ENCODE measurements around the gene RNU5B-1. TPM values are rescaled to one million over a fixed set of nuclear protein-coding genes. Genes with fewer than 3 reads are reported as not detected.
A peak's percentile ranks its signal among the peaks of the same experiment; 100 is the strongest.

Gene RNU5B-1
- polyA plus RNA-seq, 3 donors = not detected

DNA sequence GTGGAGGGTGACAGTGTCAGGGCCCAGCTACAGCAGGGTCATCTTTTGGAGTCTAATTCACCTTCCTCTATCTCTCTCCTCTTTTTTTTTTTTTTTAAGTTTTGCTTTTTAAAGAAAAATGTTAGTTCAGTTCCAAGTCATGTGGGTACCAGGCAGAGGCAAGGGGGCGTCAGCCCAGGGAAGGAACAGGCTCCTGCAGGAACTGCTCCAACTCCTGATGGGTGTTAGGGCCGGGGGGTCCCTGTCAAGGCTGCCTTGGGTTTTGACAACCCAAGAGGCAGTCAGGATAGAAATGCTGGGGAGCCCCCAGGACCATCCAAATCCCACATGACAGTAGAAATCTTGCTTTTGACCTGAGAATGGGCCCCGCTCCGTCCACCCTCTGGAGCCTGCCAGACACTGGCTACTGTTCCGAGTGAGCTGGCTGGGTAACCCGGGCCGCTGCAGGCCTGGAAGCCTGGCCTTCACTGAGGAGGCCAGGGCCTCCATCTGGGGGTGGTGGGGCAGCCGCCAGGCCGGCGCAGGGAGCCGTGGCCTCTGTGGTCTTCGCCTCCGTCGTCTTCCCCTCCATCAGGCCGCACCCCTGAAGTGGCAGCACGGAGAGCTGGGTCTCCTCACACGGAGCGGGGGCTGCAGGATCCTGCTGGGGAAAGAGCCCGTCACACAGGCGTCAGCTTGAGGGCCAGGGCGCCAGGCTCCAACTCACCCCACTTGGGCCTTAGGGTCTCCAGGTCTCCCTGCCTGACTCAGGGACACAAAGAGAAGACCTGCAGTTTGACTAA lies 24.2 kb downstream of the RNU5B-1 start:
- DNase-seq = no peak

DNA sequence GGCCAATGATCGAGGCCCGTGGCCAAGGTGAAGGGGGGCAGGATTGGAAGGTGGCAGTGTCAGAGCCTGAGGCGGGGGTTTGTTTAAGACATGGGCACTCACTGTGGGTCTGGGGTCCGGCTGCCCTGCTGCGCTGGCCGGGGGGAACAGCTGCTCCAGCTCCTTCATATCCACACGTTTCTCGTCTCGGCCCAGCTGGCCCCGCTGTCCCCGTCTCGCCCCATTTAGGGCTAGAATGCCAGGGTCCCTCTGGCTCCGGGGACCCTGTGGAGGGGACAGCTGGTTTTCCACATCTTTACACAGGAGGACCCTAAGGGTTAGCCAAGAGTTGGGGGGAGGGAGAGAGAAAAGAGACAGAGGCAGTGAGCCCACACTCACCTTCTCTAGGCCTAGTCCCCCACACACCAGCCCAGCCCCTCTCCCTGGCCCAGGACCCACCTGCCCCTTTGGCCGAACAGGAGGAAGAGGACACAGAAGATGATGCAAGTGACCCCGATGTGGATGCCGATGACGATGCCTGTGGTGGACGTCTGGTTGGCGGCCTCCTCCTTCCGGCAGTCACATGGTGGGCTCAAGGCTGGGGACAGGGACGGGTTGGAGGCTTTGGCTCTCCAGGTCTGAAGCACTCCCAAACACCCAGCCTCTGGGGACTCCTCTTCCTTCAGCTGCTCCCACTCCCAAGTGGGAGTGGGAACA lies 25.0 kb downstream of the RNU5B-1 start:
- no peak for DNase-seq

DNA sequence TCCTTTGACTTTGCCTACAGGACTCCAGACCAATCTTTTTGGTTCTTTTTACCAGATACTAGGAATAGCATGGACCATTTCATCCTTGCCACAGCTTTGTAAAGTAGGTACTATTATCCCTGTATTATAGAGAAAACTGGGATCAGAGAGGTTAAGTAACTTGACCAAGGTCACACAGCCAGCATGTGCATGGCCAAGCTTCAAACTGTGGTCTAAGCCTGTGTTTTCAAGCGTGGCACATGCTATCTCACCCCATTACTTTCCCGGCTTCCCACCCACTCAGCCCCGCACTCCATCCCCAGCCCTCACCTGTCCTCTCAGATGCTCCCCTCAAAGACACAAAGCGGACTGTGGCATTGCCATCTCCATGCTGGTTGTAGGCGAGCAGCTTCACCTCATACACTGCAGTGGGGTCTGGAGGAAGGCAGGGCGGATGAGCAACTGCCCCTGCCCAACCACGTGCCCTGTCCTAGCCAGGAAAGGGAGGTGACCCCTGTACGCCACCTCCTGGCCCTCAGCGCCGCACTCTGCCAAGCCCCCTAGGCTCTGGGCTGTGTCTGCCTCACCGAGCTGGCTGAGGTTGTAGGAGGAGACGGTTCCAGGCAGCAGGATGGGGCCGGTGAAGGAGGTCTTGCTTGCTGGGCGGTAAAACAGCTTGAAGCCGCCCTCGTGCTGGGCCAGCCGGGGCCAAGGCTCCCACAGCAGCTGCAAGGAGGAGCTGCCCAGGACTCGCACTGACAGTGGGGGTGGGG lies 25.7 kb downstream of the RNU5B-1 start:
- no peak for DNase-seq

DNA sequence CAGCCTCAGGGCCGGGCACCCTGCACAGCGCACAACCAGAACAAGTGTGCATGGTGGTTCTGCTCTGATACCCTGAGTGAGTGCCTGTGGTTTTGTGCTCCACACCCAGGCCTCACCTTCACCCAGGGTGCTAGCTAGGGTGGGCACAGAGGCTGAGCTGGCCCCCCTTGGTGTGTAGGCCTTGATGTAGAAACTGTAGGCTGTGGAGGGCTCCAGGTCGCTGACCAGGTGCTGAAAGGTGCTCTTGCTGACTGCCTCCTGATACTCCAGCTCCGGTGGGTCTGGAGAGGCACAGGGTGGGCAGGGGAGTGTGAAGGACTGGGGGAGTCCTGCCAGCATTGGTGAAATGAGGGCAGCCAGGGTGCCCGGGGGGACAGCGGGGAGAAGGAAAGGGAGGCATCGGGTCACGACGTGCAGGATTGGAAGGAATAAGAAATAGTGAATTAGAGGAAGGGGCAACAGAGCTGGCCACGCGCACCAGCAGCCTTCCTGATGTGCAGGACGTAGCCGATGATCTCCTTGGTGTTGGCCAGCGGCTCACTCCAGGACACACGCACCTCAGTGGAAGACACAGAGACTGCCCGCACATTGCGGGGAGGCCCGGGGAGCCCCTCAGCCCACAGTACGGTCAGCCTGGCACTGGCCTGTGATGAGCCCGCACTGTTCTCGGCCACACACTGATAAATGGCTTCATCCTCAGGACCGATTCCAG lies 26.6 kb downstream of the RNU5B-1 start:
- no peak for DNase-seq

DNA sequence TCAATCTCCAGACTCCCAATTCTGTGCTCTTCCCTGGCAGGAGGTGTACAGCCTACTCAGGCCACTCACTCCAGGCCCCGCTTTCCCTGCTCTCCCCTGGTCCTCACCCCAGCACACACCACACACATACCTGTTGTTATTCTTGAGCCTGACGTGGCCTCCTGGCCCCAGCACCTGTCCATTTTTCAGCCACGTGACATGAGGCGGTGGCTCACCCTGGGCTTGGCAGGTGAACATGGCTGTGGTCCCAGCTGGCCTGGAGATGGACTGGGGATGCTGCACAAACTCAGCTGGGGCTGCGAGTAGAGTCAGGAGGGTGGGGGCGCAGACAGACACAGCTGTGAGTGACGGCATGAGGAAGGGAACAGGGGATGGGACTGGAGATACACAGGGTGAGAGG lies 27.3 kb downstream of the RNU5B-1 start:
- DNase-seq = no peak

DNA sequence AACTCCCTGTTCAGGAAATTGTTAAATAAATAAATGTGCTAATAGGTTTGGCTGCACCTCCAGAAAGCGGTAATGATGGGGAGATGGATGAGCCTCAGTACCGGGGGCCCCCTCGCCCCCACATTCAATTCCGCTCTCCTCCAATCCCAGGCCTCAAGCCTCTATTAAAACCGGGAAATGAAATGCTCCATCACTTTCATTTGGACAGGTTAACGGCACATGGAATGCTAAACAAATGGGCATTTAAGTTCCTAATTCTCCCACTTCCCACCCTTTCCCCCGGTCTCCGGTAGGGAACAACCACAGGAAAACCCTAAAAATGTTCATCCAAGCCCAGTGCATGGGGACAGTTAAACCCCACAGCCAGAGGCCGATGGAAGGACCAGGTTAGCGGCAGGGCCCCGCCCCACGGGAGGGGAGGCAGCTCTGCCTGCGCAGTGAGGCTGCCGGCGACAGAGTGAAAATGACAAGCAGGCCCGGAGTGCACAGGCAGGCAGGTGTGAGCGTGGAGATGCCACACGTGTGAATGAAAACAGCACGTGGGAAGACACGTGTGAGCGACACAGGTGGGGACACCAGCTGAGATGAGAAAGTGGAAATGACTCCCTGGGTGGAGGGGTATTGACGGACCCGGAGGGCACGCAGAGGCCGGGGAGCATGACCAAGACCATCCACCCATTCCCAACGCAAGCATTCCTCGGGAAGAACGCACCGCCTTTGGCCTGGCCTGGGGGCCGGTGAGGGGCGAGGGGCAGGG lies 28.1 kb downstream of the RNU5B-1 start:
- DNase-seq = no peak

DNA sequence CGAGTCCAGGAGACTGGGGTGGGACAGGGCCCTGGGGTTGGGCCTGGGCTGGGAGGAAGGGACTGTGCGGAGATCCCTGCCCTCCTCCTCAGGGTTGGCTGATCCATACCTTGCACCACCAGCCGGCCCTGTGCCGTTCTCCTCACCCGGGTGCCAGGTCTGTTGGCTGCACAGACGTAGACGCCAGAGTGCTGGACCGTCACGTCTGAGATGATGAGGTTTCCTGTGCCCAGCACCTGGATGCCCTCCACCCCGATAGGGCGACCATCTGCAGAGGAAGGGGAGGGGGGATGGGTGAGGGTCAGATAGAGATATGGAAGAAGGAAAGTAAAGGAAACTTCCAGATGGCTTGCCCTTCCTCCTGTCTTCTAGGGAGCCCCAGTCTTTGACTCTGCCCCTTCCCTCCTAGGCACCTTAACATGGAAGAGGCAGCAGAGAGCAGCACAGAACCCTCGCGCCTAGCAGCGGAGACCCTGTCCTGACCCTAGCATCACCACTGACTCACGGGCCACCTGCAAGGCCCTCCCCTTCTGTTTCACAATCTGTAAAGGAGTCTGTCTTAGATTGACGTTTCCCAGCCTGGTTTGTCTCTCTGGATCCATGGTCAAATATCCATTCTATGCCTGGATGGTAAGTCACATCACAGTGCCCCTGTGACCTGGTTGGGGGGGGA lies 28.8 kb downstream of the RNU5B-1 start:
- no peak for DNase-seq

DNA sequence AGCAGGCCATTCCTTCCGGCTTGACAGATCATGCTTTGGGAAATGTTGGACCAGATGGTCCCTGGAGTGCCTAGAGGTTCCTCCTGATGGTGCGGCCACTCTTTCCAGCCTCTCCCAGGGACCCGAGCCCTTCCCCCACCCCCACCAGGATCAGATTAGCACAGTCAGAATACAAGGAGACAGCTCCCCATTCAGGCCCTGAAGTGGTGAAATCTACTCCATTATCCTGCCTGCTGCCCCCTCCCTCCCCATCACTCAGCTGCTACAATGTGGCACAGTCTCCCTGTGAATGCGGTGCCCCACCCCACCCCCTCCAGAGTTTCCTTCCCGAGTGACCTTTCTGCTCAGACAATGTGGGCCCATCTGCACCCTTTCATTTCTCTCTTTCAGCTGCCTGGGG lies 29.4 kb downstream of the RNU5B-1 start:
- DNase-seq = no peak

DNA sequence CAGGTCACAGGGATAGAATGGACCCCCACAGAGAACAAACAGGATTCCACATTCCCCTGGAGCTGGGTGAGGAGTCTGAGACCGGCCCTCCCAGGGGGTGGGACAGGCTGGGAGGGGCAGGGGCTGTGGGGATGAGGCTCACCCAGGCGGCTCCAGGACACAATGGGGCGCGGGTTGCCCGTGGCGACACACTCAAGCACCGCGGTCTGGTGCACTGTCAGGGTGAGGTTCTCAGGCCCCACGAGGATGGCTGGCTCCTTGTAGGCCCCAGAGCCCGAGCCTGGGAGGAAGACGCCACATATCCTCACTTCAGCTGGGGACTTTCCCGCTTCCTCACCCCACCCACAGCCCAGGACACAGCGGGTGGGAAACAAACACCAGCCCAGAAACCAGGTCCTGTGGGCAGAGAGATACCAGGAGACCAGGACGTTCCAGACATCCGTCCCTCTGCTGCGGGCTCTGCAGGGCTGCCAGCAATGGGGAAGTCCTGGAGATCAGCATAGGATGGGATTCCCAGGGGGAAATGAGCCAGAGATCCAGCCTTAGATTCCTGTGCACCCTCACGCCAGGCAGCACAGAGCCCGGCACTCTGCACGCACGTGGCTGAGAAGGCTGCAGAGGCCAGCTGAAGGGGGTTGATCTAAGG lies 30.2 kb downstream of the RNU5B-1 start:
- no peak for DNase-seq

DNA sequence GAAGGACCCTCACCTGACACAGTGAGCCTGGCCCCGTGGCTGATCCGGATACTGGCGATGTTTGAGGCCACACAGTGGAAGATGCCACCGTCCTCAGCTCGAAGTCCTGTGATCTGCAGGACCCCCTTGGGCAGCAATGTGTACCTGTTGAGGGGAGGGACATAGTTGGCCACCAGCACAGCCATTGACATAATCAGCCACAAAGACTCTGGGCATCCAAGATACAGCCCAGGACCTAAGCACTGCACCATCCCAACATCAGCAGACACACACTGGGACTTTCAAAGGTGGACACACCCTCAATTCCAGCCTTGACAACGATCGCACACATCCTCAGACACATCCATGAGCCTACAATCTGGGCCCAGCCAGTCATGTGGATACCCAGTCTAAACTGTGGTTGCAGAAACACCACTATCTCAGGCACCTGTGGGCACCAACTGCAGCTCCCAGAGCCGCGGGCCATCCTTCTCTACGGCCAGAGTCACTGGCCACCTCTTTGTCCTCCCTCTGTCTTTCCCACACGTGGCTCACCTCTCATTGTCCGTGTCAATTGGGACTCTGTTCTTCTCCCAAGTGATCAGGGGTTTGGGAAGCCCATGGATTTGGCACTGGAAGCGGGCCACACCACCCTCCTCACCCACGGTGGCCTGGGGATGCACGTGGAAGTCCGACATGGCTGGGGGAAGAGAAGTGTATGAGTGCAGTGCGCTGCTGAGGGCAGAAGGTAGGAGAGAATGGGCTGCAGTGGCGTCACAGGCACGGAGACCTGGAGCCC lies 31.0 kb downstream of the RNU5B-1 start:
- DNase-seq = no peak

DNA sequence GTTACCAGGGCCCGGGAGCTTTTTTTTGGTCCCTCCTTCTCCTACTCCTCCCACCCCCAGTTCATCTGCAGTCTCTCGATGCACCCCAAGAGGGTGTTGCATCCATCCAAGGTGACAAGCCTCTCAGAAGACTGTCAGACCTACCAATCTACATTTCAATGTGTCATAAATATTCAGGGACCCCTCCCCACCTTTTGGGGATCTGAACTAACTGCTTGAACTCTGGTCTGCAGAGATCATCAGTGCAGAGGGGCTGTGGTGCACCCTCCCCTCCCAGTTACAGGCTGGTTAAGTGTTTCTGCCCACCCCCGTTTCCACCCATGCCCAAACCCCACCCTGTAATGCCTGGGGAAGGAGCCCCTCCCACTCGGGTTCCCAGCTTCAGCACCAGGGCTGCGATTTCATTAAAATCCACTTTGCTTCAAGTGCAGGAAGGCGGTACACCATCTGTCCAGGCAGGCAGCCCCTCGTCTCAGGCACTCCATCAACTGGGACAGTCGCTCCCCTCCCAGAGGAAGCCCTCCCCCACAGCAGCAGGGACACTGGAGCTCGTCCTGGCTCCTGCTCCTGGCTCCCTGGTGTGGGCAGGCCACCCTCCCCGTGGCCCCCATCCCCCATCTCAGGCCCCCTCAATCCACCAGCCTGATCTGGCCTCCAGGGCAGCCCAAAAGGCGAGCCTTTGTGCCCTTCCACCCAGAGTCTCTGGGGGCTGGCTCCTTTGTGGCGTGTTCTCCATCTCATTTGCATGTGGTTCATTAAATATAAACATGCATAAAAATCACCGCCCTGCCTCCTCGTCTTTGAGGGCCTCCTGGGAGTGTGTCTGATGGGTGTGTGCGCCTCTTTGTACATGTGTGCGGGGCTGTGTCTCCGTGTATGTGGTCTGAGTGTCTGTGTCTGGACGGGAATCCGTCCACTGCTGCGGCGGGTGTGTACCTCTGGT lies 32.3 kb downstream of the RNU5B-1 start:
- DNase-seq = no peak

DNA sequence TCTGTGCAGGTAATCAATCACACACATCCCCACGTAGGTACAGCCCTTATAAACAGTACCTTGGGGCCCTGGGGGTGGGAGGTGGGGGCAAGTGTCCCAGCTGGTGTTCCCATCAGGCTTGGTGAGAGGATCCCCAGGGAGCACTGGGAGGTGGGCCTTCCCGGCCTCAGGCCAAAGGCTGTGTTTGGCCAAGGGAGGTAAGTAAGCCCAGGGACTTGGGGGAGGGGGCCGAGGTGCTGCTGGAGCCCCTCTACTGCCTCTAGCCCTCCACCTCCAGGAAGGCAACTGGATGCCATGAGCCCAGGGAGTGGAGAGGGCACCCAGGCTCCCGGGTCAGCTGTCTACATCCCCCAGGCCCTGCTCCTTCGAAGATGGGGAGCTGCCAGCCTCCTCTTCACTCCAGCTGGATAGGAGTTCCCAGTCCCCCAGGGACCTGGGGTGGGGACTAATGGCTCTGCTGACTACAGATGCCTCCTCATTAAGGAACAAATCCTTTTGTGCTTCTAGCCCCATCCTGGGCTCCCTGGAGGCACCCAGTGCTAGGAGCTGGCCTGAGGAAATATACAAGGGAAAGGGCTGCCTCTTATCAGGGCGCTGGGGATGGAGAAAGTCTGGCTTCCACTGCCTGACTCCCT lies 33.1 kb downstream of the RNU5B-1 start:
- DNase-seq = no peak

DNA sequence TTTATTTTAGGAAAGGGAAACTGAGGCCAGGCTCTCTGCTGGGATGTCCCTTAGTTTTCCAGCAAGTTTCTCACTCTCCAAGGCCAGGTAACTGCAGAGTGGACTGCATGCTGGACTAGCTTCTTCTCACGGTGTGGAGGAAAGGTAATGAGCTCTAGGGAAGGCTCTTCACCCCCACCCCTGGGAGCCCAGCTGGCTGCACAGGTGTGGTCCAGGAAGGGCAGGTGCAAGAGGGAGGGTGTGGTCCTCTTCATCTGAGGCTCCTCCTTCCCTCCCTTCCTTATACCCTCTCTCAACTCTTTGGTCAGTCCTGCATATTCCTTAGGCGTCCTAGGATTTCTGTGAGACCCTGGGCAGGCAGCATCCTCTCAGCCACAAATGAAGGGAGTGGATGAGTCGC lies 33.9 kb downstream of the RNU5B-1 start:
- DNase-seq = no peak

DNA sequence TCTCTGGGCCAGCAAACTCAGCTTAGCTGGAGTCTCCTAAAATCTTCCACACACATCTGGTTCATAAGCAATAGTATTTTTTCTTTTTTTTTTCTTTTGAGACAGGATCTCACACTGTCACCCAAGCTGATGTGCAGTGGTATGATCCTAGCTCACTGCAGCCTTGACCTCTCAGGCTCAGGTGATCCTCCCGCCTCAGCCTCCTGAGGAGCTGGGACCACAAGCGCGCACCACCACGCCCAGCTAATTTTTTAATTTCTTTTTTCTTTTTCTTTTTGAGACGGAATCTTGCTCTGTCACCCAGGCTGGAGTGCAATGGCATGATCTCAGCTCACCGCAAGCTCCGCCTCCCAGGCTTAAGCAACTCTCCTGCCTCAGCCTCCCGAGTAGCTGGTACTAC lies 34.3 kb downstream of the RNU5B-1 start:
- DNase-seq = no peak

DNA sequence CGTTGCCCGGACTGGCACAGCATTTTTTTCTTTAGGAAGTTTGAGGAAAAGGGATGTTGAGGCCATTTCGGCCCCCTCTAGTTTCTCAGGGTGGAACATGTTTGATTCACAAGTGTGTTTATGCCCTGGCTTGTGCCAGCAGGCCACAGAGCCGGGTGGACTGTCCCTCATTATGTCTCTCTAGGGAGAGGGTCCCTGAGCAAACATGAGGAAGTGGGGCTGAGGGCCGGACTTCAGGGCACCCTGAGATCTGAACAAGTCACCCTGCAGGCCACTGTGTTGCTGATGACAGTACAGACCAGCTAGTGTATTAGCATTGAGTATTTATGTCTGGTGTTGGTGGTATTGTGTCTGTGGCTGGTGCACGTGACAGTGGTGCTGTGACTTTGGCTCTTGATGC lies 34.9 kb downstream of the RNU5B-1 start:
- no peak for DNase-seq

DNA sequence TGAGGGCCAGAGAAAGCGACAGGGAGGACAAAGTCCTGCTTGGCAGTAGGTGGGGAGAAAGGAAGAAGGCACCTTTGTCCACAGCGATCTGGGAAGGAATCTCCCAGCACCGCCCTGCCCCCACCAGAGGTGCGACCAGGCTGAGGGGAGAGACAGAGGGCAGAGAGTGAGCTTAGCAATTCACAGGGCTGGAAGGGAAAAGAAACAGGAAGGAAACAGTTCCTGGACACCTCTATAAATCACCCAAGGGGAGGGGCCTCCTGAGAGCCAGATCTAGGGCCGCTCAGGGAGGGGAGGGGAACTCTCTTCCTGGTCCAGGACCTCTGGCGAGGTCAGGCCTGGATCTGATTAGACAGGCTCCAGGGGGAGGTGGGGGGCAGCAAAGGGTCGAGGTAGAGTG lies 35.4 kb downstream of the RNU5B-1 start:
- peak; percentile 73 for DNase-seq

DNA sequence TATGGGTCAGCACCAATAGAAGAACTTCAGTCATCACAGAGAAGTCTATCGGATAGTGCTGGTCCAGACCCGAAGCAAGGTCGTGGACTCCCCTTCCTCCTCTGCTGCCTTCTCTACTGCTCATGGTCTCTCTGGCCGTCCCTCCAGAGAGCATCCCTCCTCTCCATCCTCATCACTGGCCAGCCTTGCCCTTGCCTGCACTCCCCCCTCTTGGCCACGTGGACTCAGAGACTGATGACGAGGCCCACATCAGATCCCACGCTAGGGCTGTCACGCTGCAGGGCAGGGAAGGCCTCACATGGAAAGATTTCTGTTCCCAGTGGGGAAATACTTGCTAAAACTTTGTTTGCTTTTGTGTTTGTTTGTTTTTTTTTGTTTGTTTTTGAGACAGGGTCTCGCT lies 38.0 kb downstream of the RNU5B-1 start:
- DNase-seq = no peak

All from renal pelvis (tissue), 4 donors.